Endothelial cell of umbilical vein (primary cell): ENCODE results near the gene HPGD. TPM values are rescaled to one million over a fixed set of nuclear protein-coding genes. Genes with fewer than 3 reads are reported as not detected.

ENCODE experiments used
- BruUV-seq: library from RNA; stranded (reverse); fragments of 400-500 nt; replicated peaks from 2 replicates; lab custom pipeline; 2021; lab: Mats Ljungman, UMichigan
- CTCF ChIA-PET: fragments of 300-600, 350-600 bp; sonication (Branson Sonifier 250); formaldehyde crosslinking; loops from one replicate; lab custom pipeline; 2021; ENCODE audit warnings: antibody characterized with exemption, inconsistent platforms; lab: Charles Lee
- POLR2A ChIA-PET: fragments of 300-600, 350-600 bp; sonication (Branson Sonifier 250); formaldehyde crosslinking; loops from one replicate; lab custom pipeline; 2021; ENCODE audit warnings: antibody characterized with exemption, inconsistent platforms; lab: Charles Lee
- DNase-seq: peaks from one replicate; pipeline ENCODE4 v3.0.0-alpha.2; 2011; ENCODE audit warnings: low read depth, low spot score
- FAIRE-seq: peaks from 2 replicates; lab custom pipeline; 2011; peaks lifted over from hg19 to GRCh38; lab: Jason Lieb, UNC
- H2AFZ ChIP-seq: 2 replicates; pipeline ENCODE4 v1.6.0; 2012; ENCODE audit warnings: low read depth, low read length, control low read depth, inconsistent platforms
- H3K27ac ChIP-seq: 2 replicates; pipeline ENCODE4 v1.5.1; 2011; ENCODE audit warnings: low read depth, mild to moderate bottlenecking, control low read depth, low read length, moderate library complexity; ENCODE audit not compliant: insufficient read depth
- H3K27me3 ChIP-seq, 2 experiments: 2 replicates each; pipeline versions ENCODE4 v1.6.0 to v1.6.1; 2011; ENCODE audit warnings: low read length in 2 of 2, mixed read lengths in 1 of 2; ENCODE audit not compliant: control insufficient read depth in 2 of 2, insufficient read depth in 2 of 2
- H3K36me3 ChIP-seq, 2 experiments: 2 replicates in 1 of 2; 3 replicates in 1 of 2; pipeline ENCODE4 v1.5.1; 2011; ENCODE audit warnings: low read length in 2 of 2, mild to moderate bottlenecking in 1 of 2, moderate library complexity in 1 of 2; ENCODE audit not compliant: control insufficient read depth in 2 of 2, insufficient read depth in 2 of 2; ENCODE audit errors: extremely low read depth in 1 of 2
- H3K4me1 ChIP-seq: 3 replicates; pipeline ENCODE4 v1.5.1; 2011; ENCODE audit warnings: mild to moderate bottlenecking, low read length; ENCODE audit not compliant: control insufficient read depth, insufficient read depth; ENCODE audit errors: extremely low read depth
- H3K4me2 ChIP-seq: 2 replicates; pipeline ENCODE4 v1.6.1; 2011; ENCODE audit warnings: low read length, control low read depth, mixed read lengths; ENCODE audit not compliant: insufficient read depth
- H3K4me3 ChIP-seq, 3 experiments: fragments of 200-600 bp in 1 of 3; sonication (generic), shearing (Covaris generic) in 1 of 3; replicated peaks in 1 of 3; 2 replicates each; pipeline ENCODE4 v1.5.1; 2011 to 2016; ENCODE audit warnings: control low read depth in 3 of 3, low read length in 3 of 3, mild to moderate bottlenecking in 2 of 3, inconsistent platforms in 1 of 3, low read depth in 1 of 3, moderate library complexity in 1 of 3; ENCODE audit not compliant: insufficient read depth in 1 of 3
- H3K79me2 ChIP-seq: 2 replicates; pipeline ENCODE4 v1.6.0; 2012; ENCODE audit warnings: low read length, inconsistent platforms; ENCODE audit not compliant: control insufficient read depth, insufficient read depth
- H3K9ac ChIP-seq: replicated peaks from 2 replicates; pipeline ENCODE3; 2011; ENCODE audit warnings: low read length, control low read depth; ENCODE audit not compliant: insufficient read depth; ENCODE audit errors: extremely low read depth
- H3K9me1 ChIP-seq: replicated peaks from 3 replicates; pipeline ENCODE4 v1.6.0; 2011; ENCODE audit warnings: mild to moderate bottlenecking, low read length; ENCODE audit not compliant: control insufficient read depth, insufficient read depth; ENCODE audit errors: extremely low read depth
- H3K9me3 ChIP-seq: replicated peaks from 2 replicates; pipeline ENCODE4 v1.5.1; 2012; ENCODE audit warnings: low read length, inconsistent platforms; ENCODE audit not compliant: control insufficient read depth, insufficient read depth
- H4K20me1 ChIP-seq: replicated peaks from 2 replicates; pipeline ENCODE3; 2011; ENCODE audit warnings: mild to moderate bottlenecking, low read length; ENCODE audit not compliant: control insufficient read depth, insufficient read depth; ENCODE audit errors: extremely low read depth
- CTCF ChIP-seq, 2 donors: IDR thresholded peaks; 1 replicate in 1 of 2; 2 replicates in 1 of 2; pipeline ENCODE4 v1.5.1; 2011; ENCODE audit warnings: low read length in 2 of 2, mild to moderate bottlenecking in 2 of 2, moderate library complexity in 2 of 2, control low read depth in 1 of 2, inconsistent platforms in 1 of 2, low read depth in 1 of 2; ENCODE audit not compliant: insufficient read depth in 1 of 2; ENCODE audit errors: extremely low read depth in 1 of 2
- EZH2 ChIP-seq: IDR thresholded peaks from 2 replicates; pipeline ENCODE4 v1.6.1; 2012; ENCODE audit warnings: borderline replicate concordance, low read depth, mild to moderate bottlenecking, moderate library complexity, low read length, inconsistent platforms; ENCODE audit not compliant: severe bottlenecking
- FOS ChIP-seq: IDR thresholded peaks from 2 replicates; pipeline ENCODE4 v1.6.1; 2011; ENCODE audit warnings: mild to moderate bottlenecking, low read length, moderate library complexity, borderline replicate concordance; ENCODE audit not compliant: insufficient read depth
- GATA2 ChIP-seq: IDR thresholded peaks from 2 replicates; pipeline ENCODE4 v1.7.0; 2011; ENCODE audit warnings: low read depth, mild to moderate bottlenecking, moderate library complexity, mixed read lengths, low read length; ENCODE audit not compliant: insufficient read length, insufficient read depth
- JUN ChIP-seq: IDR thresholded peaks from 2 replicates; pipeline ENCODE4 v1.6.1; 2011; ENCODE audit warnings: borderline replicate concordance, low read depth; ENCODE audit not compliant: insufficient read length, insufficient read depth
- MAX ChIP-seq: IDR thresholded peaks from 2 replicates; pipeline ENCODE4 v1.6.1; 2011; ENCODE audit not compliant: insufficient read depth, insufficient read length
- MYC ChIP-seq: IDR thresholded peaks from one replicate; pipeline ENCODE4 v1.6.1; 2011; ENCODE audit warnings: mild to moderate bottlenecking, low read depth, low read length
- POLR2A ChIP-seq: IDR thresholded peaks from 2 replicates; pipeline ENCODE4 v1.6.1; 2012; ENCODE audit warnings: low read depth, mild to moderate bottlenecking, control low read depth, low read length
- POLR2AphosphoS5 ChIP-seq: IDR thresholded peaks from 2 replicates; pipeline ENCODE4 v1.6.1; 2012; ENCODE audit warnings: low read depth, mild to moderate bottlenecking, control low read depth, low read length, moderate library complexity; ENCODE audit not compliant: insufficient read depth
- dilution Hi-C: fragments of 300-500 bp; cut with MboI; formaldehyde crosslinking; loops from one replicate; pipeline ENCODE4 v1.15.0; 2019; ENCODE audit warnings: low sequenced_read_pairs; ENCODE audit not compliant: extremely low pct_ligation_motif_present
- intact Hi-C: fragments of 100-400 bp; cut with micrococcal nuclease; formaldehyde crosslinking; loops from one replicate; pipeline ENCODE4 v1.10.0; 2022
- polyA plus RNA-seq, 4 experiments: library from polyadenylated mRNA; depleted of rRNA in 3 of 4; stranded (reverse) in 3 of 4; unstranded in 1 of 4; fragments of >200 nt; gene quantifications; 2 replicates each; pipeline versions ENCODE4 v1.2.1 to v1.2.3, GENCODE V29; 2011 to 2012; ENCODE audit warnings: missing spikeins in 1 of 4
- total RNA-seq: library from RNA; stranded (reverse); gene quantifications from 2 replicates; pipeline ENCODE4 v1.2.3, GENCODE V29; 2021

HPGD gene
- total and polyA plus RNA-seq, 2 donors (not counting 3 experiments of a cell fraction or from before 2014, with no cell fraction given), result not detected

GRCh38 chr4:174532445-174532844, 10.2 kb upstream of the HPGD start:
- dilution Hi-C loops (no loop called here), intact Hi-C loops (no loop called here)
- no peak overlapping the region for H2AFZ ChIP-seq
- H3K4me2 ChIP-seq, result no peak overlapping the region
- no peak for FAIRE-seq
- H3K27ac ChIP-seq, result no peak overlapping the region
- H3K9me3 ChIP-seq, result peaks cover 2% of the 10 kb centered on the region
- no peaks in the 10 kb centered on the region for H3K9me1 ChIP-seq
- TF ChIP-seq FOS (no peak), GATA2 (no peak), EZH2 (no peak)
- CTCF ChIA-PET, result no interaction called here
- H3K4me3 ChIP-seq, result no peak overlapping the region
- DNase-seq, result no peak
- H3K36me3 ChIP-seq, result no peaks in the 10 kb centered on the region
- no peaks in the 10 kb centered on the region for H3K79me2 ChIP-seq
- no peaks in the 10 kb centered on the region for H4K20me1 ChIP-seq
- BruUV-seq, result no TSS peak
- no peak overlapping the region for H3K9ac ChIP-seq
- POLR2A ChIA-PET, result no interaction called here
- no peaks in the 10 kb centered on the region for H3K4me1 ChIP-seq
- H3K27me3 ChIP-seq, result no peaks in the 10 kb centered on the region

GRCh38 chr4:174531486-174531885, 9.2 kb upstream of the HPGD start:
- intact Hi-C loops (no loop called here), dilution Hi-C loops (no loop called here)
- no peak for FAIRE-seq

More at GRCh38 chr4:174531486-174531885, 9.2 kb upstream of the HPGD start:
- POLR2A ChIA-PET, result no interaction called here
- Histone ChIP-seq H3K36me3 (no peaks in the 10 kb centered on the region), H3K79me2 (no peaks in the 10 kb centered on the region), H3K9ac (no peak overlapping the region), H2AFZ (no peak overlapping the region), H3K27me3 (no peaks in the 10 kb centered on the region), H3K4me1 (no peaks in the 10 kb centered on the region), H3K4me3 (no peak overlapping the region), H4K20me1 (no peaks in the 10 kb centered on the region), H3K4me2 (no peak overlapping the region), H3K9me1 (no peaks in the 10 kb centered on the region), H3K27ac (no peak overlapping the region), H3K9me3 (peaks cover 2% of the 10 kb centered on the region)
- no peak for DNase-seq
- TF ChIP-seq FOS, result no peak
- no peak for TF ChIP-seq MAX
- TF ChIP-seq EZH2, result no peak
- TF ChIP-seq CTCF (IDR thresholded peaks at IDR 0.05; ENCODE audit: extremely low read depth in 1 of 2, insufficient read depth in 1 of 2, low read depth in 1 of 2, low read length in 2 of 2), result no peak
- TF ChIP-seq MYC, result no peak
- no peak for TF ChIP-seq POLR2AphosphoS5
- TF ChIP-seq POLR2A, result no peak
- TF ChIP-seq JUN, result no peak
- TF ChIP-seq GATA2, result no peak
- CTCF ChIA-PET, result no interaction called here
- no TSS peak for BruUV-seq
